HepG2 (cell line): ENCODE measurements around the gene ANO10. TPM values are rescaled to one million over a fixed set of nuclear protein-coding genes. Genes with fewer than 3 reads are reported as not detected.
A peak's percentile ranks its signal among the peaks of the same experiment; 100 is the strongest.

Source experiments
- ATAC-seq: fragments of 200-7000 bp; cut with Tn5 transposase; 3 replicates; pipeline ENCODE4 v1.9.1; 2020; ENCODE audit warnings: mild to moderate bottlenecking, moderate library complexity
- BruUV-seq: library from RNA; stranded (reverse); fragments of 400-500 nt; replicated peaks from 2 replicates; lab custom pipeline; 2021; lab: Mats Ljungman, UMichigan
- CTCF ChIA-PET: fragments of 300-600 bp; formaldehyde crosslinking; extraction: SDS; loops from one replicate; lab custom pipeline; 2021; ENCODE audit warnings: low total read pairs, inconsistent platforms, low intra/inter-chr PET ratio; lab: Yijun Ruan, JAX
- POLR2A ChIA-PET: fragments of 350-600 bp; sonication (Branson Sonifier 250); formaldehyde crosslinking; loops from one replicate; lab custom pipeline; 2020; ENCODE audit warnings: antibody characterized with exemption, inconsistent platforms; lab: Yijun Ruan, JAX
- DNase-seq: peaks from one replicate; pipeline ENCODE4 v3.0.0-alpha.2; 2015; ENCODE audit warnings: low spot score
- FAIRE-seq: peaks from 3 replicates; lab custom pipeline; 2011; peaks lifted over from hg19 to GRCh38; lab: Jason Lieb, UNC
- H2AFZ ChIP-seq: one replicate; pipeline ENCODE4 v1.6.1; 2011; ENCODE audit warnings: low read length, inconsistent platforms
- H3K27ac ChIP-seq: fragments of 300-600 bp; 3 replicates; pipeline ENCODE4 v1.8.0; 2011; ENCODE audit warnings: mixed run types, mild to moderate bottlenecking, mixed read lengths, low read length, inconsistent platforms; ENCODE audit not compliant: insufficient read depth; ENCODE audit errors: extremely low read length
- H3K27me3 ChIP-seq, 2 experiments: fragments of 200-600 bp in 1 of 2; 2 replicates in 1 of 2; 3 replicates in 1 of 2; pipeline versions ENCODE4 v1.6.0 to v1.8.0; 2011; ENCODE audit warnings: low read length in 2 of 2, mild to moderate bottlenecking in 2 of 2, moderate library complexity in 2 of 2, inconsistent platforms in 1 of 2; ENCODE audit not compliant: insufficient read depth in 2 of 2, control insufficient read depth in 1 of 2
- H3K36me3 ChIP-seq, 2 experiments: fragments of 200-600 bp in 1 of 2; replicated peaks in 1 of 2; 2 replicates in 1 of 2; 3 replicates in 1 of 2; pipeline versions ENCODE4 v1.5.1 to v1.8.0; 2011; ENCODE audit warnings: low read length in 2 of 2, inconsistent platforms in 1 of 2; ENCODE audit not compliant: insufficient read depth in 2 of 2, control insufficient read depth in 1 of 2
- H3K4me1 ChIP-seq: 2 replicates; pipeline ENCODE4 v1.5.1; 2012; ENCODE audit warnings: low read length, inconsistent platforms; ENCODE audit not compliant: insufficient read depth
- H3K4me2 ChIP-seq: 2 replicates; pipeline ENCODE4 v1.6.0; 2011; ENCODE audit warnings: low read depth, low read length, inconsistent platforms
- H3K4me3 ChIP-seq, 3 experiments: fragments of 200-600 bp in 1 of 3; sonication (generic), shearing (Covaris generic) in 1 of 3; replicated peaks in 1 of 3; 2 replicates each; pipeline ENCODE4 v1.5.1; 2011 to 2016; ENCODE audit warnings: low read length in 3 of 3, inconsistent platforms in 2 of 3, low read depth in 2 of 3, mild to moderate bottlenecking in 2 of 3, control low read depth in 1 of 3, mixed read lengths in 1 of 3; ENCODE audit not compliant: insufficient read depth in 1 of 3
- H3K79me2 ChIP-seq: one replicate; pipeline ENCODE4 v1.6.1; 2011; ENCODE audit warnings: low read length, inconsistent platforms; ENCODE audit not compliant: insufficient read depth
- H3K9ac ChIP-seq: 2 replicates; pipeline ENCODE4 v1.6.0; 2011; ENCODE audit warnings: mild to moderate bottlenecking, low read depth, low read length, inconsistent platforms; ENCODE audit not compliant: insufficient read depth
- H3K9me3 ChIP-seq: 2 replicates; pipeline ENCODE4 v1.5.1; 2012; ENCODE audit warnings: mild to moderate bottlenecking, low read length
- H4K20me1 ChIP-seq: 2 replicates; pipeline ENCODE4 v1.6.0; 2011; ENCODE audit warnings: inconsistent platforms, mild to moderate bottlenecking, low read length, moderate library complexity; ENCODE audit not compliant: insufficient read depth
- SP5 ChIP-seq: IDR thresholded peaks from 2 replicates; pipeline ENCODE4 v1.6.1; 2016; ENCODE audit warnings: low read depth, borderline replicate concordance
- TAF15 ChIP-seq: fragments of 200-400 bp; formaldehyde crosslinking; IDR thresholded peaks from one replicate; pipeline ENCODE4 v1.6.1; 2018; ENCODE audit warnings: mild to moderate bottlenecking, low read depth, low read length; ENCODE audit not compliant: poor library complexity, severe bottlenecking
- ZFP1 ChIP-seq: IDR thresholded peaks from 2 replicates; pipeline ENCODE4 v1.6.1; 2016
- ZFX ChIP-seq: sonication (generic); formaldehyde crosslinking; IDR thresholded peaks from 2 replicates; pipeline ENCODE4 v1.4.0; 2020; ENCODE audit warnings: mild to moderate bottlenecking, low read depth, missing genetic modification reagents, moderate library complexity
- ZNF484 ChIP-seq: sonication (generic); formaldehyde crosslinking; IDR thresholded peaks from 2 replicates; pipeline ENCODE4 v1.5.1; 2020; ENCODE audit warnings: mild to moderate bottlenecking, low read depth, missing genetic modification reagents, borderline replicate concordance
- ZNF678 ChIP-seq: sonication (generic); formaldehyde crosslinking; IDR thresholded peaks from 2 replicates; pipeline ENCODE4 v1.4.0; 2020; ENCODE audit warnings: mild to moderate bottlenecking, missing genetic modification reagents
- whole genome bisulfite sequencing: methylation state at CpG from one replicate; pipeline ENCODE4 v1.1.6; 2017; ENCODE audit warnings: low lambda C conversion rate; 5-methylcytosine and 5-hydroxymethylcytosine counted together
- in situ Hi-C: cut with HindIII; loops from 2 replicates; pipeline ENCODE4 v1.10.0; 2017; ENCODE audit warnings: low pct_unique_long_range_greater_than_20kb; ENCODE audit not compliant: extremely low pct_ligation_motif_present
- intact Hi-C: fragments of 100-400 bp; cut with micrococcal nuclease; formaldehyde crosslinking; loops from one replicate; pipeline ENCODE4 v1.10.0; 2022; ENCODE audit not compliant: unreplicated experiment
- polyA plus RNA-seq, 8 experiments: library from polyadenylated mRNA; depleted of rRNA in 3 of 8; stranded (reverse) in 7 of 8; unstranded in 1 of 8; fragments of >200 nt; fragmentation: Illumina TruSeq in 4 of 8; extraction: Trizol in 4 of 8; gene quantifications; 2 replicates each; pipeline versions ENCODE4 v1.2.1 to v1.2.3, GENCODE V29; 2011 to 2016; ENCODE audit warnings: low read depth in 4 of 8, missing spikeins in 1 of 8, mixed read lengths in 1 of 8; ENCODE audit not compliant: insufficient read depth in 1 of 8
- total RNA-seq, 5 experiments: library from RNA; depleted of rRNA; stranded (reverse); fragments of >200 nt; fragmentation: Illumina TruSeq; extraction: Trizol; gene quantifications; 2 replicates each; pipeline ENCODE4 v1.2.3, GENCODE V29; 2016; ENCODE audit warnings: low read depth in 1 of 5
- TF ChIP-seq, protein P1 (sequence below): sonication (generic); formaldehyde crosslinking; IDR thresholded peaks from 2 replicates; pipeline ENCODE4 v1.5.0; 2020; ENCODE audit warnings: missing genetic modification reagents
- TF ChIP-seq, protein P2 (sequence below): sonication (generic); formaldehyde crosslinking; IDR thresholded peaks from 2 replicates; pipeline ENCODE4 v1.4.0; 2020; ENCODE audit warnings: missing genetic modification reagents

Gene ANO10
- total and polyA plus RNA-seq, 2 of the 13 experiments (the other 11 are each of a cell fraction or from before 2014, with no cell fraction given) = 10.4 to 13.1 TPM

DNA sequence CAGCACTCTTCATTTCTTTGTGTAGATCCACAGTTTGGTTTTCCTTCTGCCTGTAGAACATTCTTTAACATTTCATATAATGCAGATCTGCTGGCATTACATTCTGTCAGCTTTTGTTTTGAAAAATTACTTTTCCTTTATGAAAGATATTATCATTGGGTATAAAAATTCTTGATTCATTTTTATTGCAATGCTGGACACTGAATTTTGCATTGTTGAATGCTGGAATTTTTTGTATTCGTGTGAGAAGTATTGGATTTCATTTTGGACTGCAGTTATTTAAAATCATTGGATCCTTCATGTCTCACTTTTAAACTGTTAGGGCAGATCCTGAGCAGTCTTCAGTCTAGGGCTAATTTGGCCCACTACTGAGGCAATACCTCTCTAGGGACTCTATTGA lies 268.4 kb downstream of the ANO10 start:
- H3K4me2 ChIP-seq = no peak overlapping the region
- DNase-seq (no peak), ATAC-seq (no peak), FAIRE-seq (no peak)
- no peak overlapping the region for H2AFZ ChIP-seq
- peaks cover 6% of the 10 kb centered on the region; the same call in 1 of the 2 replicates for H3K9me3 ChIP-seq
- intact Hi-C loops (no loop called here), in situ Hi-C loops (no loop called here)
- H3K4me3 ChIP-seq = no peak overlapping the region
- ChIA-PET POLR2A (no interaction called here), CTCF (no interaction called here)
- no peaks in the 10 kb centered on the region for H3K79me2 ChIP-seq
- peak; percentile 91; the same call in 1 of the 2 replicates for TF ChIP-seq ZFP1 (CRISPR knock-in tag)
- no peak for TF ChIP-seq TAF15
- H3K9ac ChIP-seq = no peak overlapping the region
- no TSS peak for BruUV-seq
- H4K20me1 ChIP-seq = 0 out of 2 replicates have a peak, but pooled peaks cover 3% of the 10 kb centered on the region
- 83% methylated on average over 1 of the region's 1 CpG for WGBS
- H3K27me3 ChIP-seq = no peaks in the 10 kb centered on the region
- H3K27ac ChIP-seq = no peak overlapping the region
- 0 out of 2 replicates have a peak, but pooled peaks cover 9% of the 10 kb centered on the region for H3K4me1 ChIP-seq
- H3K36me3 ChIP-seq = peaks cover 4 to 16% of the 10 kb centered on the region in 2 experiments

DNA sequence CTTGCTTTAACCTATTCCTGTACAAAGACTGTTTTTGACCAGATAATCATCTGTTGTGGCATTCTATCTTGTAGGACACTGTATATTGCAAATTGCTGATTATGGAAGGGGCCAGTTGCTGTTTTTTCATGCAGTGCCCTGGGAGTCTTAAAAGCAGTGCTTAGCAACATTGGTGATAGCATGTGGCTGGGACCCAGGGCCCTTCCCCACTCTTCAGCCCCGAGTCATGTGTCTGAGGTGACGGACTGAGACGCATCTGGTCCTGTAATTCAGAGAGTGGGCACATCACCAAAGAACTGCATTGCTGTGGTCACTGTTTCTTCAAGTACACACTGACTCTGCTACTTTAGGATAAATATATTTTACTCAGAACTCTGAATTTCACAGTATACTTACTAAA lies 272.1 kb downstream of the ANO10 start:
- H3K4me1 ChIP-seq = 0 out of 2 replicates have a peak, but pooled peaks cover 9% of the 10 kb centered on the region
- WGBS = 92% methylated on average over 3 of the region's 3 CpGs
- in situ Hi-C loops (no loop called here), intact Hi-C loops (no loop called here)
- POLR2A ChIA-PET = no interaction called here
- H3K27ac ChIP-seq = no peak overlapping the region
- DNase-seq = no peak
- H3K9me3 ChIP-seq = peaks cover 6% of the 10 kb centered on the region; the same call in 1 of the 2 replicates
- BruUV-seq = no TSS peak
- H3K4me2 ChIP-seq = no peak overlapping the region
- H4K20me1 ChIP-seq = 0 out of 2 replicates have a peak, but pooled peaks cover 3% of the 10 kb centered on the region
- H3K9ac ChIP-seq = no peak overlapping the region
- peaks cover 25 to 44% of the 10 kb centered on the region in 2 experiments for H3K36me3 ChIP-seq
- ATAC-seq = no peak
- no peak overlapping the region for H2AFZ ChIP-seq
- no peak for FAIRE-seq
- no peak overlapping the region for H3K4me3 ChIP-seq
- H3K79me2 ChIP-seq = no peaks in the 10 kb centered on the region
- CTCF ChIA-PET = no interaction called here
- no peaks in the 10 kb centered on the region for H3K27me3 ChIP-seq
- TF ChIP-seq, protein P1, sequence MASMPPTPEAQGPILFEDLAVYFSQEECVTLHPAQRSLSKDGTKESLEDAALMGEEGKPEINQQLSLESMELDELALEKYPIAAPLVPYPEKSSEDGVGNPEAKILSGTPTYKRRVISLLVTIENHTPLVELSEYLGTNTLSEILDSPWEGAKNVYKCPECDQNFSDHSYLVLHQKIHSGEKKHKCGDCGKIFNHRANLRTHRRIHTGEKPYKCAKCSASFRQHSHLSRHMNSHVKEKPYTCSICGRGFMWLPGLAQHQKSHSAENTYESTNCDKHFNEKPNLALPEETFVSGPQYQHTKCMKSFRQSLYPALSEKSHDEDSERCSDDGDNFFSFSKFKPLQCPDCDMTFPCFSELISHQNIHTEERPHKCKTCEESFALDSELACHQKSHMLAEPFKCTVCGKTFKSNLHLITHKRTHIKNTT (CRISPR knock-in tag) = no peak
- TF ChIP-seq, protein P2, sequence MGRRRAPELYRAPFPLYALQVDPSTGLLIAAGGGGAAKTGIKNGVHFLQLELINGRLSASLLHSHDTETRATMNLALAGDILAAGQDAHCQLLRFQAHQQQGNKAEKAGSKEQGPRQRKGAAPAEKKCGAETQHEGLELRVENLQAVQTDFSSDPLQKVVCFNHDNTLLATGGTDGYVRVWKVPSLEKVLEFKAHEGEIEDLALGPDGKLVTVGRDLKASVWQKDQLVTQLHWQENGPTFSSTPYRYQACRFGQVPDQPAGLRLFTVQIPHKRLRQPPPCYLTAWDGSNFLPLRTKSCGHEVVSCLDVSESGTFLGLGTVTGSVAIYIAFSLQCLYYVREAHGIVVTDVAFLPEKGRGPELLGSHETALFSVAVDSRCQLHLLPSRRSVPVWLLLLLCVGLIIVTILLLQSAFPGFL (CRISPR knock-in tag) = no peak
- TF ChIP-seq ZNF484 (CRISPR knock-in tag) = no peak
- no peak for TF ChIP-seq SP5 (CRISPR knock-in tag)
- TF ChIP-seq ZFX (CRISPR knock-in tag) = no peak
- TF ChIP-seq ZNF678 (CRISPR knock-in tag) = no peak
